ENCODE measurements around the gene NEK11.
"Not testable (repeated sequence)": the region's sequence is repeated elsewhere in the genome, so short reads cannot be mapped to it uniquely, and the experiment has no call there.

NEK11 gene

DNA sequence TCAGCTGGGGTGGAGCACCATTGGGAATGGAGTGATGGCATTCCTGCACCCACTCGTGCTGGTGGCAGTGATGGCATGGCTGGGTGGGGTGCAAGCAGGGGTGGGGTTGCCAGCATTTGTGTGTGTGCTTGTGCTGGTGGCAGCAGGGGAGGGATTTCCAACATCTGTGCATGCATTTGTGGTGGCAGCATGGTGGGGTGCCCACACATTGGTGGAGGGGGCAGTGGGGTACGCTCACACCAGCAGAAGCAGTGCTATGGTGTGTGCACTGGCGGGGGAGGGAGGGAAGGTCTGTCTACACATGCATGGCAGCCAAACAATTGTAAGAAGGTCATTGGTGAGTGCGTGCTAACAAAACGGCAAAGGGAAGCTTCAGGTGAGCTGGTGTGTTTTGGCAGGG is 278.2 kb downstream of the NEK11 start:
- no peak for DNase-seq (ENCODE audit: low read depth, low spot score)

- no peak for DNase-seq (ENCODE audit: low read depth, low spot score)
These were observed 279.6 kb downstream of the NEK11 start for GRCh38 chr3:131306242-131306641.

GRCh38 chr3:131314318-131314717 is 287.6 kb downstream of the NEK11 start:
- DNase-seq (ENCODE audit: low read depth, low spot score) = no peak

- DNase-seq (ENCODE audit: low read depth, low spot score) = no peak
These were observed 288.5 kb downstream of the NEK11 start for GRCh38 chr3:131315162-131315561.

DNA sequence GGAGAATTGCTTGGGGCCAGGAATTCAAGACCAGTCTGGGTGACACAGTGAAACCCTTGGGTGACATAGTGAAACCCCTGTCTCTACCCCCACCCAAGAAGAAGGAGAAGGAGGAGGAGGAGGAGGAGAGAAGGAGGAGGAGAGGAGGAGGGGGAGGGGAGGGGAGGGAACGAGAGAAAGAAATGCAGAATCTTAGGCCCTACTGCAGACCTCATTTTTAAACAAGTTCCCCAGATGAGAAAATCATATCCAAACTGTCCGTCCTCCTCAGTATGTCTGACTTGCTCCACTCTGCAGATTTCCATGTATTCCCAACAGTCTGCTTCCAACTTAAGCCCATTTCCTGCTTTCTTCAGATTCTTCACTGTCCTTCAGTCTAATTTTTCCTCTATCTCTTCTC is 291.0 kb downstream of the NEK11 start:
- DNase-seq (ENCODE audit: low read depth, low spot score) = no peak

GRCh38 chr3:131323014-131323413 is 296.3 kb downstream of the NEK11 start:
- DNase-seq (ENCODE audit: low read depth, low spot score) = peak; percentile 20

DNA sequence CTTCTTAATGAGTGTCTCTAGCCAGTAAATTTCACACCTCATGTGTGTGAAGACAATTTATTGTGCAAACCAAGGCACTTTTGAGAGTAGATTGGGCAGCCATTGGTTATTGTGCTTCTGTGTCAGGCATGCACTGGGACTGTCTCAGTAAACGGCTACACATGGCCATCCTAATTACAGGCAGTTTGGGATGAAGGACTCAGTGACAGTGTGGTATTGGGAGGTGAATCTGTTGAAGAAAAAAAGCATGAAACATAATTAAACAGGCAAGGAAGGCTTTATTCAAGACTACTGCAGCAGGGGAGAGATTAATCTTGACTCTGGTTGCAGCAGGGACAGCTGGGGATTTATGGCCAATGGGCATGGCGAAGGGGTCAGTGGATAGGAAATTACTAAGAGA is 297.1 kb downstream of the NEK11 start:
- no peak for DNase-seq (ENCODE audit: low read depth, low spot score)

DNA sequence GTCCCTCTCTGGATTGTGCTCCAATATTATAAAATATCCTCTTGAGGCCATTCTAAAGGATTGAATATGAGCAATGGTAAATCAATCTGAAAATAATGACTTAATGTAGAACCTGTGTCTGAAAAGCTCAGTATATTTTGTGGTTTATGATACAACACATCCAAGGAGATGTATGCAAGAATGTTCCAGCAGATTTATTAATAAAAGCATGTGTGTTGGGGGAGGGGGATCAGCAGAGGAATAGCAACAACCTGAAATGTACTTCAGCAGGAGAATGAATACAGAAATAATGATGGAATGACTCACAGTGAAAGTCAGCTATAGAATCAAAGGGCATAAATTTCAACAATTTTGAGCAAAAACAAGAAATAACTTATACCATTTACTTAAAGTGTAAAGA is 298.2 kb downstream of the NEK11 start:
- no peak for DNase-seq (ENCODE audit: low read depth, low spot score)

- DNase-seq (ENCODE audit: low read depth, low spot score) = peak; percentile 31
These were observed 299.6 kb downstream of the NEK11 start for GRCh38 chr3:131326307-131326706.

DNA sequence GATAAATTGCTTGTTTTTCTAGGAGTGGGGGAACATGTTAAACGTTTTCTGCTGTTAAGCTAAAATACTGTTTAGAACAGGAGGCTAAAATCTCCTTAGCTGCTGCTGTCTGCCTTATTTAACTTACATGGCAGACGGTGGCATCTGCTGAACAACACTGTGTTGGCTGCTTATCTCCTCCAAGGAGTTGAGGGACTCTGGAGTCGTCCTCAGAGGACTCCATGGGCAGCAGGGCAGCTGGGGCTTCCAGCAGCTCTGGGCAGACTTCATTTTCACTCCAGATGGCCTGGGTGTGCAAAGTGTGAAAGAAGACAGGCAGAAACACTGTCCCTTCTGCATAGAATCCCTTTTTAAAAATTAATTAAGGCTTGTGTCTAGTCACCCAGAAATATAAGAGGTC is 302.0 kb downstream of the NEK11 start:
- DNase-seq (ENCODE audit: low read depth, low spot score) = no peak

DNA sequence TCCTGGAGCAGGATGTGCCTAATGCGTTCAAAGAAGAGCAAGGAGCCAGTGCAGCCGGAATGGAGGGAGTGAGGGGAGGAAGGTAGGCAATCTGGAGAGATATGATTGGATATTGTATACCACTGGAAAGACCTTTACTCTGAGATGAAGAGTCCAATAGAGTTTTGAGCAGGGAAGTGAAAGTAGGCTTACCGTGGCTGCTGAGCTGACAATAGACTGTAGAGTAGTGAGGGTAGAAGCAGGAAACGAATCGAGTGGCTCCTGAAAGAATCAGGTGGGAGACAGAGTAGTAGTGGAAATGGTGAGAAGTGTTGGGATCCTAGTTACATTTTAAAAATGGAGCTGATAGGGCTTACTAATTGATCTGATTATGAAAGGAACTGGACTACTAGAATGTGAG is 303.1 kb downstream of the NEK11 start:
- no peak for DNase-seq (ENCODE audit: low read depth, low spot score)

GRCh38 chr3:131331456-131332085 is 304.9 kb downstream of the NEK11 start:
- DNase-seq (ENCODE audit: low read depth, low spot score) = not testable (repeated sequence)

DNA sequence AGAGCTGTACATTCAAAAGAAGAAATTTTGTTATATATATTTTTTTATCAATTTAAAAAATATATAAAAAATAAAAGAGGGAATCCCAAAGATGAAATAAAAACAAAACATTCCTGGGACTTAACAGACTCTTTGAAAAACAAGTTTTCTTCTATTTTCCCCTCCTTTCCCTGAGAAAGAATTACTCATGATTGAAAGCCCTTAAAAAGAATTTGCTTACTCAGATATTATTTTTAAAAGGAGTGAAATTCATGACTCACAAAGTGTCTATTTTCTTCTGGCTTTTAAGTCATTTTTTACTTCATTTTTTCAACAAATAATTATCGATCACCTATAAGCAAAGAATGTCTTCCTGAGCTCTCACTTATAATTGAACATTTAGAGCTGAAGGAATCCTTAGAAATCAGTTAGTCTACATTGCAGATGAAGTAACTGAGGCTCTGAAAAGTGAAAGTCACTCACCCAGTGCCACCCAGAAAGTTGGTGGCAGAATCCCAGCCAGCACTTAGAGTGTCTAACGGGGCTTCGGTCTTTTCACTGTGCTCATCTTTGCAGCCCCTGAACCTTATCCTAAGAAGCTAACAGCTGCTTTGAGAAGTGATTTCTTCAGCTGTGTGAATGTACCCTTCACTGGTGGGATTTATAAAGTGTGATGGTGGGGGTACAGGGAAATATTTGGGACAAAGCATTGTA is 312.4 kb downstream of the NEK11 start:
- no peak for DNase-seq (ENCODE audit: low read depth, low spot score)

- no peak for DNase-seq (ENCODE audit: low read depth, low spot score)
These were observed 315.1 kb downstream of the NEK11 start for GRCh38 chr3:131341761-131342160.

DNA sequence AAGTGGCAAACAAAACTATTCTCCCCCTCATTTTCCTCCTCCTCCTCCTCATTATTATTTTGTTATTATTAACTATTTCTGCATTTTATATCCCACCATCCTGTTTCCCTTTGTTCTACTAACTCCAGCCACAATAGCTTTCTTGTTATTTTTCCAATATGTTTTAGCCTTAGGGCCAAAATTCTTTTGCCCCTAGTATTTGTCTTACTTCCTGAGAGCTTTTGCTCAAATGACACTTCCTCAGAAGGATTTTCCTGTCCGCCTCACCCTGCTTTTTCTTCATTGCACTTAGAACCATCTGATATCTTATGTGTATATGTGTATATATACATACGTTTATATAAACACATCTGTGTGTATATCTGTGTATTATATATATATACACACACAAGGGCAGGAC is 322.2 kb downstream of the NEK11 start:
- DNase-seq (ENCODE audit: low read depth, low spot score) = no peak

DNA sequence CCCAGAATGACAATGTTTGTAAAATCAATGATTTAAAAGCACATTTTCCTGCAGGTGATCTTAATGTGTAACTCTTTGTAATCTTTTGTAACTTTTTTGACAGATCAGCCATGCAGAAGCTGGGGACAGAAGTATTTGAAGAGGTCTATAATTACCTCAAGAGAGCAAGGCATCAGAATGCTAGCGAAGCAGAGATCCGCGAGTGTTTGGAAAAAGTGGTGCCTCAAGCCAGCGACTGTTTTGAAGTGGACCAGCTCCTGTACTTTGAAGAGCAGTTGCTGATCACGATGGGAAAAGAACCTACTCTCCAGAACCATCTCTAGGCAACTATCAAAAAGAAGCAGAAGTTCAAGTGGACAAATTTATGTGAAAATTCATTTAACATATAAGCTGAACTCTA is 322.8 kb downstream of the NEK11 start:
- no peak for DNase-seq (ENCODE audit: low read depth, low spot score)

DNA sequence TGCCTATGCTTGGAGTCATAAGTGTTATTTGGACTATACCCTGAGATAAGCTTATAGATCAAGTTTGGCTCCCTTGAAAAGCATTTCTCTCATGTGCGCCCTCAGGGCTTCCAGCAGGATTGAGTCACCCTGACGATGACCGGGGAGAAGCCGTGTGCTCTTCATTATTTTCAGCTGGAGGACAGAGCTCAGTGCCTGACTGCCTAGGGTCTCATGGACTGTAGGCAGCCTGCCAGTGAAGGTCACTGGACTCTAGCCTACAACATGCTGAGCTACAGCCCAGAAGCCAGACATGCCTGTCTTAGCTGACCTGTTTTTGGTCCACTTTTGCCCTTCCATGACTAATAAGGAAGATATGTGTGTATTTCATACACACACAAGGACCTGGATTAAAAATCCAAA is 323.3 kb downstream of the NEK11 start:
- peak; percentile 59 for DNase-seq (ENCODE audit: low read depth, low spot score)

GRCh38 chr3:131350506-131350905 is 323.8 kb downstream of the NEK11 start:
- peak; percentile 18 for DNase-seq (ENCODE audit: low read depth, low spot score)

DNA sequence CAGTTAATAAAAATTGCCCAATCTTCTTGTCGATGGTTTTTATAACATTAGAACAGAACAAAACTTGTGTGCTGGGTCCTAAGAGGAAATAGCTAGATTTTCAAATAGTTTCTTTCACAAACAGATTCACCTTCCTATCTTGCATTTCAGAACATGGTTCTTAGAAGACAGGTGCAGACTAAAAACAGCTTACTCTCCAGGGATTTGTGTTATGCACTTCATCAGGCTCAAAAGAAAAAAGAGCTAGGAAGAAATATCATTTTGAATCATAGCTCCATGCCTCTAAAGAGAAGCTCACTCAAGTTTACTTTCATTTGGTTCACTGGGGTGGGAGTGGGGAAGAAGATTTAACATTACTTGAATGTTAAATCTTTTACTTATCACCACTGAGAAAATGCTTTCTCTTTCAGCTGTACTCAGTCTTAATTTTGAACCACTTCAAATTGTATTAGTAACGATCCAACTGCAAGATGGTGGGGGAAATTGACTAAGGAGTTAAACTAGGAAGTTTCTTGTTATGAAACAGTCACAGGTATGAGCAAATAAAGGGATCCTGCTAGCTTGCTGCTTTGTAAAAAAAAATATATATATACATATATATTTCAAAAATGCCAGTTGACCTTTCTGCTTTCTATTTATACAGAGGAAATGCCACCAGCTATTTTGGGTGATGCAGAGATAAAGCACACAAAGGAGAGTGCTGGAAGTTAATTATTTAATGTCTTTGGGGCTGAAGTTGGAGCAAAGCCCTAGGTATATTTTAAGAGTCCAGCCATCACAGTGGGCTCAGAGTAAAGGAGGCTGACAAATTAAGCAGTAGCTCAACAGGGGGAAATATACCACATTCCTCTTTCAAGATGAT is 326.6 kb downstream of the NEK11 start:
- no peak for DNase-seq (ENCODE audit: low read depth, low spot score)

- DNase-seq (ENCODE audit: low read depth, low spot score) = no peak
These were observed 327.3 kb downstream of the NEK11 start for GRCh38 chr3:131353986-131354385.

DNA sequence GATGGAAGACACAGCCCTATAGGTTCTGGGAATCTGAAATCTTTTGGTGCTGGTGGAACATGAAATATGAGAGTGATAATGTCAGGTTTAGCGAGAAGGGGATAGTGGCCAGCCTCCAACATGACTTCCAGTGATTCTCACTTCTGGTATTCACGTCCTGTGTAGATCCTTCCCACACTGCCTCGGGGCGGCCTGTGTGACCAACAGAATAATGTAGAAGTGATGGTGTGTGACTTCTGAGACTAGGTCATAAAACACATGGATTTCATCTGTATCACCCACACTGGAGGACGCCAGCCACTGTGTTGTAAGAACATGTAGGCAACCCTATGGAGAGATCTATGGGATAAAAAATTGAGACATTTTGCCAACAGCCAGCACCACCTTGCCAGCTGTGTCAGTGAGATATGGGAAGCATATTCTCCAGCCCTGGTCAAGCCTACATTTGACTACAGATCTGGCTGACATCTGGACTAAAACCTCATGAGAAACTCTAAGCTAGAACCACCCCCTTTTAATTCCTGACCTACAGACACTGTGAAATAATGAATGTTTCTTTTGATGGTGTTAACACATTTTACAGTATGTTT is 329.4 kb downstream of the NEK11 start:
- no peak for DNase-seq (ENCODE audit: low read depth, low spot score)

DNA sequence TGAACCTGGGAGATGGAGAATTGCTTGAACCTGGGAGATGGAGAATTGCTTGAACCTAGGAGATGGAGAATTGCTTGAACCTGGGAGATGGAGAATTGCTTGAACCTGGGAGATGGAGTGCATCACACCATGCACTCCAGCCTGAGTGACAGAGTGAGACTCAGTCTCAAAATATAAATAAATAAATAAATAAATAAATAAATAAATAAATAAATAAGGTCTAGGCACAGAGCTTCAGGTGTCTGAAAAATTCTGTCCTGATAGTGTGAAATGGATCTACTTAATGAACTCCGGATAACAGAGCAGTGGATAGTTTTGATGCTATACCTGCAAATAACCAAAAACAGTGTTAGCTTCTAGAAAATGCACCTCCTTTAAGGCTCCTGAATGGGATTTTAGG is 330.6 kb downstream of the NEK11 start:
- no peak for DNase-seq (ENCODE audit: low read depth, low spot score)

Data from astrocyte of the hippocampus (primary cell).